ENCODE data around the gene TRRAP.
"Not testable (repeated sequence)": the region's sequence is repeated elsewhere in the genome, so short reads cannot be mapped to it uniquely, and the experiment has no call there.

The TRRAP gene

DNA sequence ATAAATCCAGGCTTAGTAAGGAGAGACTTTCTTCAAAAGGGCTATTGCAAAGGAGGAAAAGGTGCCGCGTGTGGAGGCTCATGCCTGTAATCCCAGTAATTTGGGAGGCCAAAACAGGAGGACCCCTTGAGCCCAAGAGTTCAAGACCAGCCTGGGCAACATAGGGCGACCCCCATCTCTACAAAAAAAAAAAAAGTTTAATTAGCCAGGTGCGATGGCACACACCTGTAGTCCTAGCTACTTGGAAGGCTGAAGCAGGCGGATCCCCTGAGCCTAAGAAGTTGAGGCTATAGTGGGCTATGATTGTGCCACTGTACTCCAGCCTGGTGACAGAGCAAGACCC is 40.7 kb upstream of the TRRAP start:
- no peak overlapping the region for H3K4me3 ChIP-seq (ENCODE audit: low read depth, low read length)
- TF ChIP-seq, protein P1, sequence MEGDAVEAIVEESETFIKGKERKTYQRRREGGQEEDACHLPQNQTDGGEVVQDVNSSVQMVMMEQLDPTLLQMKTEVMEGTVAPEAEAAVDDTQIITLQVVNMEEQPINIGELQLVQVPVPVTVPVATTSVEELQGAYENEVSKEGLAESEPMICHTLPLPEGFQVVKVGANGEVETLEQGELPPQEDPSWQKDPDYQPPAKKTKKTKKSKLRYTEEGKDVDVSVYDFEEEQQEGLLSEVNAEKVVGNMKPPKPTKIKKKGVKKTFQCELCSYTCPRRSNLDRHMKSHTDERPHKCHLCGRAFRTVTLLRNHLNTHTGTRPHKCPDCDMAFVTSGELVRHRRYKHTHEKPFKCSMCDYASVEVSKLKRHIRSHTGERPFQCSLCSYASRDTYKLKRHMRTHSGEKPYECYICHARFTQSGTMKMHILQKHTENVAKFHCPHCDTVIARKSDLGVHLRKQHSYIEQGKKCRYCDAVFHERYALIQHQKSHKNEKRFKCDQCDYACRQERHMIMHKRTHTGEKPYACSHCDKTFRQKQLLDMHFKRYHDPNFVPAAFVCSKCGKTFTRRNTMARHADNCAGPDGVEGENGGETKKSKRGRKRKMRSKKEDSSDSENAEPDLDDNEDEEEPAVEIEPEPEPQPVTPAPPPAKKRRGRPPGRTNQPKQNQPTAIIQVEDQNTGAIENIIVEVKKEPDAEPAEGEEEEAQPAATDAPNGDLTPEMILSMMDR (IDR thresholded peaks at IDR 0.05; ENCODE audit: borderline replicate concordance, insufficient read depth, low read depth, low read length), result no peak

DNA sequence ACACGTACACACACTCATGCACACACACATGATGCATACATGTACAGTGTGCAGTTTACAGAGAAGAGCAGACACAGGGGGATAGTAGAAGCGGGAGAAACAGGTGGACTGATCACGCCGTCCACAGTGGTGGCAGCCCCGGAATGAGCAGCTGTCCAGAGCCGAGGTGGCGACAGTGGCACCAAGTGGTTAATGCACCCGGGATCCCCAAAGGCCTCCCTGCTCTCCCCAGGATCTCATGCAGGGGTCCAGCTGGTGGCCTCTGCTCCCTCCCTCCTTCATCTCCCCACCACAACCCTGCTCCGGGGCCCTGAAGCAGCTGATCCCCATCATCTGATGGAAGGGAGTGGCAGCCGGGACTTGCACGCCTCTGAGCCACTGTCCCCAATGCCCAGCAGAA is 38.2 kb upstream of the TRRAP start:
- H3K4me3 ChIP-seq (ENCODE audit: low read depth, low read length), result no peak overlapping the region
- TF ChIP-seq, protein P1 (IDR thresholded peaks at IDR 0.05; ENCODE audit: borderline replicate concordance, insufficient read depth, low read depth, low read length), result no peak

DNA sequence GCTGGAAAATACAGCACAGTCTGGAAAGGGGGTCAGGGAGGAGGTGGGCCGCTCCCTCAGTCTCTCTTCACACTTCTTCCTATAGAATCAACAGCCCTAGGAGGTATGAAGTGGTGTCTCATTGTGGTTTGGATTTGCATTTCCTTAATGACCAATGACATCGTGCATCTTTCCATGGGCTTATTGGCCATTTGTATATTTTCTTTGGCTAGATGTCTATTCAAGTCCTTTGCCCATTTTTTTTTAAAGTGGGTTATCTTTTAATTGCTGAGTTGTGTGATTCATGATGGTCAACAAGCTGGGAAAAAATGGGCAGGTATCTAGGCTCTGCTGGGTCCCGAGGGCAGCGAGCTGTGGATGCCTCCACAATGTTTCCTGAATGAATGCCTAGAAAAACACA is 37.6 kb upstream of the TRRAP start:
- TF ChIP-seq, protein P1 (IDR thresholded peaks at IDR 0.05; ENCODE audit: borderline replicate concordance, insufficient read depth, low read depth, low read length), result no peak
- H3K4me3 ChIP-seq (ENCODE audit: low read depth, low read length), result no peak overlapping the region

DNA sequence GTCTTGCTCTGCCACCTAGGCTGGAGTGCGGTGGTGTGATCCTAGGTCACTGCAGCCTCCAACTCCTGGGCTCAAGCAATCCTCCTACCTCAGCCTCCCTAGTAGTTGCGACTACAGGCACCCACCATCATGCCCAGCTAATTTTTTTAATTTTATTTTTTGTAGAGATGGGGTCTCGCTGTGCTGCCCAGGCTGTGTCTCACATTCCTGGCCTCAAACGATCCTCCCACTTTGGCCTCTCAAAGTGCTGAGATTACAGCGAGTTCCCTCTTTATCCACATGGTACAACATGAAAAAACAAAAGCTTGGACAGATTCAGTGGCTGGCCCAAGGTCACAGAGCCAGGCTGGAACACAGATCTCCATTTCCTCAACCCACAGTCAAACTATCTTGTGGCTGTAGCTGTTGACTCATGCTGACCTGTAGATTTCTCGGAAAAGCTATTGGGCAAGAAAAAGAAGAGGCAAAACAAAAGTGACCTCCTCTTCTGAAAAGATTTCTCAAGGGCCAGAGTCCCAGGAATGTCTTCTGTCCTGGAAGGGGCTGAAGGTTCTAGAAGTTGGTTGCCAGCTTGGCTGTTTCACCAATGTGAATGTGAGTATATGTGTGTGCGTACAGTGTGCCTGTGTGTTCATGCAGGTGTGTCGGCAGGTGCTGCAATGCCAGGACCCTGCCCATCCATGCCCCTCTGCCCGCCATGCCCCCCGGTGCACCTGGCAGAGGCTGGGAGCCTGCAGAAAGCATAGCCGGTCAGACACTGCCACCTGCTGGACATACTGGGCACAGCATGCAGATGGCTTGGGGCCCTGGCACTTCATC is 36.9 kb upstream of the TRRAP start:
- no peak overlapping the region for H3K4me3 ChIP-seq (ENCODE audit: low read depth, low read length)

DNA sequence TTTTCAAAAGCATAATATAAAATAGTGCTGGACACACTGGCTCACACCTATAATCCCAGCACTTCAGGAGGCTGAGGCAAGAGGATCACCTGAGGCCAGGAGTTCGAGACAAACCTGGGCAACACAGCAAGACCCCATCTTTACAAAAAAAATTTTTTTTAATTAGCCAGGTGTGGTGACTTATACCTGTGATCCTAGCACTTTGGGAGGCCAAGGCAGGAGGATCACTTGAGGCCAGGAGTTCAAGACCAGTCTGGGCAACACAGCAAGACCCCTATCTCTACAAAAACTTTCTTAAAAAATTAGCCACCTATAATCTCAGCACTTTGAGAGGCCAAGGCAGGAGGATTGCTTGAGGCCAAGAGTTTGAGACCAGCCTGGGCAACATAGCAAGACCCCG is 35.8 kb upstream of the TRRAP start:
- not testable (repeated sequence) for H3K4me3 ChIP-seq (ENCODE audit: low read depth, low read length)

More for the DNA sequence above, 36.9 kb upstream of the TRRAP start:
- TF ChIP-seq, protein P1 (IDR thresholded peaks at IDR 0.05; ENCODE audit: borderline replicate concordance, insufficient read depth, low read depth, low read length), result peak; percentile 97

DNA sequence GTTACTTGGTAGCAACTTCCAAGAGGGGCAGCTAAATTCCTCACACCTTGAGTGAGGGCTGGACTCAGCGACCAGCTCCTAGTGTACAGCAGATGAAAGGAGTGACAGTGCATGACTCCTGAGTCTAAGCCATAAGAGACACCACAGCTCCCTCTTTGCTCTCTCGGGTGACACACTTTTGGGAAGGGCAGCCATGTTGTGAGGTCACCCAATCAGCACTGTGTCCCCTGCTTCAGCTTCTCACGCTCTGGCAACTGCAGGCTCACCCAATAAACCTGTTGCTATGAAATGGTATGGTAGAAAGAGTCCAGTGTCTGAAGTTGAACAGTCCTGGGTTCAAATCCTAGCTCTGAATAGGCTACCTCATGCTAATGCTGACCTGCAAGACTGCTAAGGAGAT is 29.4 kb upstream of the TRRAP start:
- TF ChIP-seq, protein P1 (IDR thresholded peaks at IDR 0.05; ENCODE audit: borderline replicate concordance, insufficient read depth, low read depth, low read length), result no peak
- no peak overlapping the region for H3K4me3 ChIP-seq (ENCODE audit: low read depth, low read length)

DNA sequence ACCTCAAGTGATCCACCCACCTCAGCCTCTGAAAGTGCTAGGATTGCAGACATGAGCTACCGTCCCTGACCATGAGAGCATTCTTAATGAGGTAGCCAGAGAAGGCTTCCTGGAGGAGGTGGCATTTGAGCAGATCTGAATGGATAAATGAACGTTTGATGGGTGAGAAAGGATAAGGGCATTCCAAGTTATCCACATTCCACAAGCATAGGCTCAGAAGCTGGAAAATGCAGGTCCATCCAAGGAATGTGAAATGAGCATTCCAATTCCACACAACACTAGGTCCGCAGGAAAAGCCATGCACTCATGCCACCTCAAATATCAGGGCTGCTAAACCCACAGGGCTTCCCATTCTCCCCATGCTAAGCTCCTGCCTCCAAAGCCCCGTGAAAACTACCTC is 25.5 kb upstream of the TRRAP start:
- TF ChIP-seq, protein P1 (IDR thresholded peaks at IDR 0.05; ENCODE audit: borderline replicate concordance, insufficient read depth, low read depth, low read length), result no peak
- no peak overlapping the region for H3K4me3 ChIP-seq (ENCODE audit: low read depth, low read length)

Measured in GM12875 (cell line).